OCI-LY7 (cell line): ENCODE measurements around the gene NPC1.

Experiments
- EZH2phosphoT487 ChIP-seq: fragments of 200-600 bp; sonication (generic); IDR thresholded peaks from 2 replicates; pipeline ENCODE4 v1.6.1; 2018; ENCODE audit warnings: low read depth, borderline replicate concordance, mild to moderate bottlenecking, mixed run types, antibody characterized with exemption, low read length, moderate library complexity, mixed read lengths
- TF ChIP-seq, protein P1 (sequence below): fragments of 200-600 bp; sonication (generic); conservative IDR thresholded peaks from 2 replicates; pipeline ENCODE4 v1.5.1; 2014; ENCODE audit warnings: mild to moderate bottlenecking, antibody characterized with exemption, low read length, moderate library complexity, mixed read lengths

DNA sequence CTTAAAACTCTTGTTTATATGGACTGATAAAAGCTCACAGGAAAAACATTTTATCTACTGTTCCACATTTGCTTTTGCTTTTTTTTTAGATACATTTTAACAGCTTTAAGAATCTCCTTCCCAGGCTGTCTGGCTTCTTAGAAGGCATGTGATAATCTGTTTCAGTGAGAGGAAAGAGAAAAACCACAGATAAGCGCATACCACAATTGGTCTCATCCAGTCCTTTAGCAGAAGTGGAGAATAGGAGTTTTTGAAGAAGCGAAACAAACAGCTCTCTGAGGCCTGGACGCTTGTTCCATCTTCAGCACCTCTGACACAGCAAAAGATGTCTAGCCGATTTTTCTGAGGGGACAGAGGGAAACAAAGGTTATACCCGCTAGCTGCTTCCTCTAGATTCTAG, 45.4 kb downstream of the NPC1 start:
- TF ChIP-seq, protein P1, sequence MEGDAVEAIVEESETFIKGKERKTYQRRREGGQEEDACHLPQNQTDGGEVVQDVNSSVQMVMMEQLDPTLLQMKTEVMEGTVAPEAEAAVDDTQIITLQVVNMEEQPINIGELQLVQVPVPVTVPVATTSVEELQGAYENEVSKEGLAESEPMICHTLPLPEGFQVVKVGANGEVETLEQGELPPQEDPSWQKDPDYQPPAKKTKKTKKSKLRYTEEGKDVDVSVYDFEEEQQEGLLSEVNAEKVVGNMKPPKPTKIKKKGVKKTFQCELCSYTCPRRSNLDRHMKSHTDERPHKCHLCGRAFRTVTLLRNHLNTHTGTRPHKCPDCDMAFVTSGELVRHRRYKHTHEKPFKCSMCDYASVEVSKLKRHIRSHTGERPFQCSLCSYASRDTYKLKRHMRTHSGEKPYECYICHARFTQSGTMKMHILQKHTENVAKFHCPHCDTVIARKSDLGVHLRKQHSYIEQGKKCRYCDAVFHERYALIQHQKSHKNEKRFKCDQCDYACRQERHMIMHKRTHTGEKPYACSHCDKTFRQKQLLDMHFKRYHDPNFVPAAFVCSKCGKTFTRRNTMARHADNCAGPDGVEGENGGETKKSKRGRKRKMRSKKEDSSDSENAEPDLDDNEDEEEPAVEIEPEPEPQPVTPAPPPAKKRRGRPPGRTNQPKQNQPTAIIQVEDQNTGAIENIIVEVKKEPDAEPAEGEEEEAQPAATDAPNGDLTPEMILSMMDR, result no peak
- TF ChIP-seq EZH2phosphoT487, result no peak
